A549 treated with ZK216348 at 1 μM for 4 hours (cell line): ENCODE data around the gene LRIG1. TPM values are rescaled to one million over a fixed set of nuclear protein-coding genes. Genes with fewer than 3 reads are reported as not detected.

Experiments used
- total RNA-seq: library from RNA; stranded (reverse); fragments of 200-300 nt; extraction: Qiagen RNA extraction; gene quantifications from 5 replicates; pipeline ENCODE4 v1.2.3, GENCODE V29; 2022; ENCODE audit warnings: low read depth

The LRIG1 gene
- 3.0 to 4.1 TPM (median 3.8 TPM) in 5 replicates for total RNA-seq

GRCh38 chr3:66500576-66501482 lies at the start of gene LRIG1:
Gene LRIG1, minus strand, starts transcription at chr3:66501022. Its CDS starts 615 bp downstream, at chr3:66500407.

